B cell (primary cell): ENCODE data around the gene HOXA5. TPM values are rescaled to one million over a fixed set of nuclear protein-coding genes. Genes with fewer than 3 reads are reported as not detected.

ENCODE experiments used
- ATAC-seq: fragments of 200-7000 bp; cut with Tn5 transposase; one replicate; pipeline ENCODE4 v1.10.0; 2021; ENCODE audit warnings: low read depth, mild to moderate bottlenecking, moderate number of reproducible peaks, moderate library complexity
- CTCF ChIA-PET: fragments of 350-600 bp; sonication (Branson Sonifier 250); formaldehyde crosslinking; loops from one replicate; lab custom pipeline; 2021; ENCODE audit warnings: antibody characterized with exemption, inconsistent platforms; lab: Charles Lee
- POLR2A ChIA-PET: fragments of 350-600 bp; sonication (Branson Sonifier 250); formaldehyde crosslinking; loops from one replicate; lab custom pipeline; 2021; ENCODE audit warnings: antibody characterized with exemption; lab: Charles Lee
- DNase-seq: peaks from one replicate; pipeline ENCODE4 v3.0.0; 2013
- H2AFZ ChIP-seq: 2 replicates; pipeline ENCODE4 v1.6.1; 2012; ENCODE audit warnings: mild to moderate bottlenecking, low read depth, low read length; ENCODE audit not compliant: insufficient read depth, poor library complexity, severe bottlenecking
- H3K27ac ChIP-seq, 2 donors: 1 replicate in 1 of 2; 2 replicates in 1 of 2; pipeline ENCODE4 v1.5.1; 2012 to 2013; ENCODE audit warnings: low read length in 2 of 2, mild to moderate bottlenecking in 2 of 2, moderate library complexity in 1 of 2
- H3K27me3 ChIP-seq, 4 experiments: fragments of 200-600 bp in 1 of 4; sonication (generic) in 1 of 4; replicated peaks in 1 of 4; 1 replicate in 2 of 4; 2 replicates in 2 of 4; pipeline versions ENCODE4 v1.6.1 to v1.7.0; 2013 to 2016; ENCODE audit warnings: low read length in 3 of 4, mild to moderate bottlenecking in 2 of 4, mixed read lengths in 1 of 4, moderate library complexity in 1 of 4; ENCODE audit not compliant: insufficient read depth in 4 of 4, control insufficient read depth in 3 of 4; ENCODE audit errors: control extremely low read depth in 1 of 4
- H3K36me3 ChIP-seq, 2 experiments: replicated peaks in 1 of 2; 1 replicate in 1 of 2; 2 replicates in 1 of 2; pipeline versions ENCODE4 v1.6.1 to v1.7.1; 2013; ENCODE audit warnings: low read length in 1 of 2; ENCODE audit not compliant: insufficient read depth in 2 of 2, control insufficient read depth in 1 of 2; ENCODE audit errors: control extremely low read depth in 1 of 2, extremely low read depth in 1 of 2
- H3K4me1 ChIP-seq, 2 donors: fragments of 200-600 bp in 1 of 2; sonication (generic) in 1 of 2; 1 replicate in 1 of 2; 2 replicates in 1 of 2; pipeline versions ENCODE4 v1.5.1 to v1.6.1; 2013 to 2017; ENCODE audit warnings: low read length in 2 of 2; ENCODE audit not compliant: control insufficient read depth in 2 of 2, insufficient read depth in 2 of 2
- H3K4me2 ChIP-seq: replicated peaks from 2 replicates; pipeline ENCODE3; 2012; ENCODE audit warnings: mild to moderate bottlenecking, low read depth, low read length; ENCODE audit not compliant: poor library complexity, severe bottlenecking
- H3K4me3 ChIP-seq, 5 experiments: fragments of 200-600 bp in 1 of 5; sonication (generic) in 1 of 5; 1 replicate in 3 of 5; 2 replicates in 2 of 5; pipeline versions ENCODE4 v1.5.1 to v1.7.0; 2011 to 2016; ENCODE audit warnings: low read length in 4 of 5, mild to moderate bottlenecking in 4 of 5, low read depth in 2 of 5, control low read depth in 1 of 5, moderate library complexity in 1 of 5; ENCODE audit not compliant: insufficient read depth in 1 of 5; ENCODE audit errors: control extremely low read depth in 1 of 5, extremely low read depth in 1 of 5
- H3K79me2 ChIP-seq: fragments of 200-600 bp; sonication (generic); one replicate; pipeline ENCODE4 v1.6.0; 2016; ENCODE audit warnings: low read length; ENCODE audit not compliant: control insufficient read depth, insufficient read depth
- H3K9ac ChIP-seq: fragments of 200-600 bp; sonication (generic); 2 replicates; pipeline ENCODE4 v1.6.1; 2017; ENCODE audit warnings: mild to moderate bottlenecking, low read length, moderate library complexity
- H3K9me3 ChIP-seq, 3 donors: one replicate each; pipeline versions ENCODE4 v1.6.1 to v1.7.1; 2013; ENCODE audit warnings: low read length in 2 of 3; ENCODE audit not compliant: control insufficient read depth in 2 of 3, insufficient read depth in 1 of 3; ENCODE audit errors: control extremely low read depth in 1 of 3
- H4K20me1 ChIP-seq: 2 replicates; pipeline ENCODE4 v1.6.0; 2012; ENCODE audit warnings: mild to moderate bottlenecking, low read length; ENCODE audit not compliant: insufficient read depth, control insufficient read depth, poor library complexity, severe bottlenecking
- H3K27ac Mint-ChIP-seq: one replicate; pipeline ENCODE4 v1.8.0; 2021; ENCODE audit warnings: mixed read lengths
- H3K27me3 Mint-ChIP-seq: one replicate; pipeline ENCODE4 v1.8.0; 2021; ENCODE audit warnings: mixed read lengths
- H3K4me1 Mint-ChIP-seq: one replicate; pipeline ENCODE4 v1.8.0; 2021; ENCODE audit warnings: mixed read lengths
- H3K4me3 Mint-ChIP-seq: one replicate; pipeline ENCODE4 v1.8.0; 2021; ENCODE audit warnings: mixed read lengths
- H3K9me3 Mint-ChIP-seq: one replicate; pipeline ENCODE4 v1.8.0; 2022; ENCODE audit warnings: mixed read lengths; ENCODE audit not compliant: insufficient read depth
- EZH2 ChIP-seq: IDR thresholded peaks from 2 replicates; pipeline ENCODE4 v1.6.1; 2012; ENCODE audit warnings: borderline replicate concordance, low read depth, mild to moderate bottlenecking, moderate library complexity, low read length; ENCODE audit not compliant: insufficient read depth, poor library complexity, severe bottlenecking
- WGBS: methylation state at CpG from one replicate; pipeline ENCODE4 v1.1.5; 2013; ENCODE audit warnings: missing lambda C conversion rate; ENCODE audit not compliant: insufficient coverage; 5-methylcytosine and 5-hydroxymethylcytosine counted together
- intact Hi-C: fragments of 100-400 bp; cut with micrococcal nuclease; formaldehyde crosslinking; loops from one replicate; pipeline ENCODE4 v1.10.0; 2022
- polyA plus RNA-seq: library from polyadenylated mRNA; depleted of rRNA; stranded (reverse); fragments of >200 nt; gene quantifications from 2 replicates; pipeline ENCODE4 v1.2.3, GENCODE V29; 2012
- total RNA-seq, 2 donors: library from RNA; stranded (reverse); fragments of 120-200 nt in 1 of 2; gene quantifications; 1 replicate in 1 of 2; 2 replicates in 1 of 2; pipeline versions ENCODE4 v1.2.3 to v1.2.4, GENCODE V29; 2013 to 2022
- TF ChIP-seq, protein P1 (sequence below): fragments of 200-600 bp; IDR thresholded peaks from one replicate; pipeline ENCODE4 v1.8.0; 2022; ENCODE audit warnings: antibody characterized with exemption, mild to moderate bottlenecking

The HOXA5 gene
- total and polyA plus RNA-seq, 2 donors (not counting 1 experiment from before 2014, with no cell fraction given) = not detected

DNA sequence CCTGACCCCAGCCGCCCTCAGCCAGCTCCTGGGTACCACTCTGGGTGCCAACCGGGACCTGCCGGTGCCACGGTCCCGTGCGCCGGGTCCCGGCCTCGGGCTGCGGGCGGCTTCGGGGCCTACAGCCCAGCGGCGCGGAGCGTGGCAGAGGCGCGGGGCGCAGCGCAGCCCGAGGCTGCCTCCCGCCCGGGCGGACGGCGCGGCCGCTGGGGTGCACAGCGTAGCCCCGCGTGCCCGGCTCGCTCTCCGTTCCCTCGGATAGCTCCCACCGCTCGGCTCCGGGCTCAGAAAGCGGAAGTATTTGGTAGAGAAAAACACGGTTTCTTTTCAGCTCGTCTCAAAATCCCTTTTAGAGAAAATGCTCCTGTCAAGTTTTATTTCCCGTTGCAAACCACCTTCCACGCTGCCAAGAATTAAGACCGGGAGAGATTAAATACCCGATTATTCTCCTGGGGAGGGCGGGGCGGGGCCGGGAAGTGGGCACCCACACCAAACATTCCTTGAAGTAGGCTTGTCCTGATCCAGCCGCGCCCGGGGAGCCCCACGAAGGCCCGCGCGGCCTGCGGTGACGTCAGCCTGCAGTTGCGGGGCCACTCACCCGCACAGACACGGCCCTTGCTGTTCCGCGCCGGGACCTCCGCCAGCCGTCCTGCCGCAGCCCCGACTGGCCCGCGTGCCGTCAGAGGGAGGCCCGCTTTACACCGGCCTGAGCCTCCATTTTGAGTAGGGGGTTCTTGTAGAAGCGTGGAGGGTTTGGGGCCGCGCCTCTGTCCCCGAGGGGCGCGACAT, 49.3 kb upstream of the HOXA5 start:
- peak overlapping the region; percentile 23 for H2AFZ ChIP-seq
- TF ChIP-seq, protein P1, sequence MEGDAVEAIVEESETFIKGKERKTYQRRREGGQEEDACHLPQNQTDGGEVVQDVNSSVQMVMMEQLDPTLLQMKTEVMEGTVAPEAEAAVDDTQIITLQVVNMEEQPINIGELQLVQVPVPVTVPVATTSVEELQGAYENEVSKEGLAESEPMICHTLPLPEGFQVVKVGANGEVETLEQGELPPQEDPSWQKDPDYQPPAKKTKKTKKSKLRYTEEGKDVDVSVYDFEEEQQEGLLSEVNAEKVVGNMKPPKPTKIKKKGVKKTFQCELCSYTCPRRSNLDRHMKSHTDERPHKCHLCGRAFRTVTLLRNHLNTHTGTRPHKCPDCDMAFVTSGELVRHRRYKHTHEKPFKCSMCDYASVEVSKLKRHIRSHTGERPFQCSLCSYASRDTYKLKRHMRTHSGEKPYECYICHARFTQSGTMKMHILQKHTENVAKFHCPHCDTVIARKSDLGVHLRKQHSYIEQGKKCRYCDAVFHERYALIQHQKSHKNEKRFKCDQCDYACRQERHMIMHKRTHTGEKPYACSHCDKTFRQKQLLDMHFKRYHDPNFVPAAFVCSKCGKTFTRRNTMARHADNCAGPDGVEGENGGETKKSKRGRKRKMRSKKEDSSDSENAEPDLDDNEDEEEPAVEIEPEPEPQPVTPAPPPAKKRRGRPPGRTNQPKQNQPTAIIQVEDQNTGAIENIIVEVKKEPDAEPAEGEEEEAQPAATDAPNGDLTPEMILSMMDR = no peak
- TF ChIP-seq EZH2 = peak; percentile 64
- H3K36me3 ChIP-seq = no peaks in the 10 kb centered on the region
- peak overlapping the region in 3 of 5 experiments; percentile 15 to 45 (median 36) for H3K4me3 ChIP-seq
- WGBS = 5% methylated on average over 73 of the region's 78 CpGs
- H3K9me3 Mint-ChIP-seq = no peaks in the 10 kb centered on the region
- H3K27ac ChIP-seq = no peak overlapping the region
- H3K9ac ChIP-seq = peak overlapping the region; percentile 36
- intact Hi-C loops = loop anchor here (10.0 kb wide), 1 partner anchor 412 kb away; no protein-coding TSS in a partner anchor
- peak overlapping the region; percentile 75 for H3K4me2 ChIP-seq
- peak; percentile 59 for ATAC-seq
- CTCF ChIA-PET = interaction anchor here (0.6 to 1.3 kb wide), 9 partner anchors 8 to 728 kb away, joined by 3 to 5 read pairs (median 3); no protein-coding TSS in a partner anchor
- H3K4me3 Mint-ChIP-seq = peak overlapping the region; percentile 83
- no peaks in the 10 kb centered on the region for H4K20me1 ChIP-seq
- peaks cover 3 to 91% (median 79%) of the 10 kb centered on the region in 4 experiments for H3K27me3 ChIP-seq
- H3K27me3 Mint-ChIP-seq = peaks cover 86% of the 10 kb centered on the region
- peaks cover 35 to 65% of the 10 kb centered on the region in 2 donors for H3K4me1 ChIP-seq
- peaks cover 31% of the 10 kb centered on the region for H3K4me1 Mint-ChIP-seq
- peaks cover 2 to 54% (median 6%) of the 10 kb centered on the region in 3 donors for H3K9me3 ChIP-seq
- H3K79me2 ChIP-seq = no peaks in the 10 kb centered on the region
- POLR2A ChIA-PET = interaction anchor here (0.5 to 0.7 kb wide), 3 partner anchors 18 to 78 kb away, joined by 3 to 4 read pairs (median 4); no protein-coding TSS in a partner anchor
- DNase-seq = peak; percentile 71
- H3K27ac Mint-ChIP-seq = no peak overlapping the region
